WTC11 (cell line): ENCODE results near the gene RNASEH2C.

Experiments
- NR2C2 ChIP-seq: sonication (generic); formaldehyde crosslinking; IDR thresholded peaks from 2 replicates; pipeline ENCODE4 v1.8.0; 2022; ENCODE audit warnings: mild to moderate bottlenecking, missing genetic modification reagents
- SMAD3 ChIP-seq: sonication (generic); formaldehyde crosslinking; IDR thresholded peaks from 2 replicates; pipeline ENCODE4 v1.8.0; 2022; ENCODE audit warnings: missing genetic modification reagents, mild to moderate bottlenecking, borderline replicate concordance
- SP1 ChIP-seq: sonication (generic); formaldehyde crosslinking; conservative IDR thresholded peaks from 2 replicates; pipeline ENCODE4 v1.8.1; 2022; ENCODE audit warnings: missing genetic modification reagents
- USF1 ChIP-seq: sonication (generic); formaldehyde crosslinking; IDR thresholded peaks from 2 replicates; pipeline ENCODE4 v1.8.0; 2022; ENCODE audit warnings: mild to moderate bottlenecking, missing genetic modification reagents
- ZBTB21 ChIP-seq: sonication (generic); formaldehyde crosslinking; IDR thresholded peaks from 2 replicates; pipeline ENCODE4 v1.8.1; 2023; ENCODE audit warnings: mild to moderate bottlenecking, missing genetic modification reagents, borderline replicate concordance
- TF ChIP-seq, protein P1 (sequence below): fragments of 200-600 bp; IDR thresholded peaks from 2 replicates; pipeline ENCODE4 v1.8.0; 2022; ENCODE audit warnings: antibody characterized with exemption
- TF ChIP-seq, protein P2 (sequence below): sonication (generic); formaldehyde crosslinking; IDR thresholded peaks from 2 replicates; pipeline ENCODE4 v1.8.1; 2022; ENCODE audit warnings: missing genetic modification reagents, borderline replicate concordance

- TF ChIP-seq SMAD3 (CRISPR knock-in tag), result no peak
- TF ChIP-seq, protein P1, sequence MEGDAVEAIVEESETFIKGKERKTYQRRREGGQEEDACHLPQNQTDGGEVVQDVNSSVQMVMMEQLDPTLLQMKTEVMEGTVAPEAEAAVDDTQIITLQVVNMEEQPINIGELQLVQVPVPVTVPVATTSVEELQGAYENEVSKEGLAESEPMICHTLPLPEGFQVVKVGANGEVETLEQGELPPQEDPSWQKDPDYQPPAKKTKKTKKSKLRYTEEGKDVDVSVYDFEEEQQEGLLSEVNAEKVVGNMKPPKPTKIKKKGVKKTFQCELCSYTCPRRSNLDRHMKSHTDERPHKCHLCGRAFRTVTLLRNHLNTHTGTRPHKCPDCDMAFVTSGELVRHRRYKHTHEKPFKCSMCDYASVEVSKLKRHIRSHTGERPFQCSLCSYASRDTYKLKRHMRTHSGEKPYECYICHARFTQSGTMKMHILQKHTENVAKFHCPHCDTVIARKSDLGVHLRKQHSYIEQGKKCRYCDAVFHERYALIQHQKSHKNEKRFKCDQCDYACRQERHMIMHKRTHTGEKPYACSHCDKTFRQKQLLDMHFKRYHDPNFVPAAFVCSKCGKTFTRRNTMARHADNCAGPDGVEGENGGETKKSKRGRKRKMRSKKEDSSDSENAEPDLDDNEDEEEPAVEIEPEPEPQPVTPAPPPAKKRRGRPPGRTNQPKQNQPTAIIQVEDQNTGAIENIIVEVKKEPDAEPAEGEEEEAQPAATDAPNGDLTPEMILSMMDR, result no peak
- no peak for TF ChIP-seq SP1 (CRISPR knock-in tag)
- TF ChIP-seq USF1 (CRISPR knock-in tag), result no peak
- TF ChIP-seq ZBTB21 (CRISPR knock-in tag), result no peak
- TF ChIP-seq NR2C2, result no peak
- TF ChIP-seq, protein P2, sequence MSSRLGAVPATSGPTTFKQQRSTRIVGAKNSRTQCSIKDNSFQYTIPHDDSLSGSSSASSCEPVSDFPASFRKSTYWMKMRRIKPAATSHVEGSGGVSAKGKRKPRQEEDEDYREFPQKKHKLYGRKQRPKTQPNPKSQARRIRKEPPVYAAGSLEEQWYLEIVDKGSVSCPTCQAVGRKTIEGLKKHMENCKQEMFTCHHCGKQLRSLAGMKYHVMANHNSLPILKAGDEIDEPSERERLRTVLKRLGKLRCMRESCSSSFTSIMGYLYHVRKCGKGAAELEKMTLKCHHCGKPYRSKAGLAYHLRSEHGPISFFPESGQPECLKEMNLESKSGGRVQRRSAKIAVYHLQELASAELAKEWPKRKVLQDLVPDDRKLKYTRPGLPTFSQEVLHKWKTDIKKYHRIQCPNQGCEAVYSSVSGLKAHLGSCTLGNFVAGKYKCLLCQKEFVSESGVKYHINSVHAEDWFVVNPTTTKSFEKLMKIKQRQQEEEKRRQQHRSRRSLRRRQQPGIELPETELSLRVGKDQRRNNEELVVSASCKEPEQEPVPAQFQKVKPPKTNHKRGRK (CRISPR knock-in tag), result no peak
Observed at GRCh38 chr11:65710421-65710820, 10.2 kb downstream of the RNASEH2C start.
